SJSA1 (cell line): ENCODE measurements around the gene TSPAN18. TPM values are rescaled to one million over a fixed set of nuclear protein-coding genes. Genes with fewer than 3 reads are reported as not detected.

Experiments
- DNase-seq, 2 experiments: peaks; one replicate each; pipeline ENCODE4 v3.0.0-alpha.2; 2015 to 2020; ENCODE audit warnings: low spot score in 2 of 2, low read depth in 1 of 2
- H3K27ac ChIP-seq: fragments of 250-450 bp; sonication (Bioruptor Pico); 2 replicates; pipeline ENCODE4 v1.5.1; 2020; ENCODE audit warnings: mild to moderate bottlenecking, moderate library complexity
- H3K27me3 ChIP-seq: fragments of 250-450 bp; sonication (Bioruptor Pico); replicated peaks from 2 replicates; pipeline ENCODE4 v1.5.1; 2020; ENCODE audit warnings: mild to moderate bottlenecking, moderate library complexity
- H3K36me3 ChIP-seq: fragments of 250-450 bp; sonication (Bioruptor Pico); 2 replicates; pipeline ENCODE4 v1.5.1; 2020; ENCODE audit warnings: mild to moderate bottlenecking
- H3K4me1 ChIP-seq: fragments of 250-450 bp; sonication (Bioruptor Pico); replicated peaks from 2 replicates; pipeline ENCODE4 v1.6.1; 2021; ENCODE audit warnings: mild to moderate bottlenecking
- H3K4me3 ChIP-seq: fragments of 250-450 bp; sonication (Bioruptor Pico); 2 replicates; pipeline ENCODE4 v1.5.1; 2020; ENCODE audit warnings: mild to moderate bottlenecking
- H3K9me3 ChIP-seq: fragments of 250-450 bp; sonication (Bioruptor Pico); replicated peaks from 2 replicates; pipeline ENCODE4 v1.5.1; 2020; ENCODE audit warnings: mild to moderate bottlenecking
- total RNA-seq: library from RNA; depleted of rRNA; stranded (reverse); fragments of >200 nt; shearing (Covaris generic); gene quantifications from 2 replicates; pipeline ENCODE4 v1.2.3, GENCODE V29; 2014

The TSPAN18 gene
- total RNA-seq, 1 experiment from 2014 or later: 1.9 TPM

DNA sequence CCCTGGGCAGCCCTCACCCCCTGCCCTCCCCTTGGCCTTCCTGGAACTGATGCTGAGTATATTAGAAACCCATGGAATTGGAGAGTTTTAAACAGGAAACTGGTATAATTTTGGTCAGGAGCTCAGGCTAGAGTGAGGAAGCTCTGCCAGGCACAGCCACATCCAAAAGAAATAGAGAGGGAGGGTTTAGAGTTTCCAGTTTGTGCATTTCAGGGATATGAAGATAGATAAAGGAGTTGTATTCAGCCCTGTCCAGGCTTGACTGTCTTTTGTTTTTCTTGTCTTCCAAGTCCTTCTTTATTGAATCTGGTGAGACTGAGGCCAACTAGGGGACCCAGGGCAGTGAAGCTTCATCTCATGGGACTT lies 71.8 kb downstream of the TSPAN18 start:
- Histone ChIP-seq H3K4me3 (no peak overlapping the region), H3K4me1 (no peaks in the 10 kb centered on the region), H3K27ac (no peak overlapping the region), H3K27me3 (peaks cover 24% of the 10 kb centered on the region), H3K36me3 (no peaks in the 10 kb centered on the region), H3K9me3 (no peaks in the 10 kb centered on the region)
- no peak for DNase-seq

DNA sequence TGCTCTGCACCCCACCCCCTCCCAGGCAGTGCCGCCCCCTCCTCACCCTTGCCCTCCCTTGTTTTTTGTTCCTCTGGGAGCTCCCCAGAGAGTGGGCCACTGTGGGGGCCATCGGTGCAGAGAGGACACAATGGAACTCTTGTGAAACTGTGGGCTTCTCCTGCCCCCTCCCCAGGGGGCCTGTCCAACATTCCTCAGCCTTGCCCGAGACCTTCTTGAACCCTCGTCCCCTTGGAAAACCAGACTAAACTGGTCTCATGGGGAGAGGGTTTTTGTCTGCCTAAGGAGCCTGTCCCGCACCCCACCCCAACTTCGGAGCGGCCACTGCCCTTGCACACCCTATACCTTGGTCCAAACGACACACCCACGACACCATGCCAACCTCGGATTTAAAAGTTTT lies 72.2 kb downstream of the TSPAN18 start:
- H3K4me3 ChIP-seq: no peak overlapping the region
- no peak overlapping the region for H3K27ac ChIP-seq
- H3K4me1 ChIP-seq: no peaks in the 10 kb centered on the region
- DNase-seq: no peak
- H3K9me3 ChIP-seq: no peaks in the 10 kb centered on the region
- H3K36me3 ChIP-seq: no peaks in the 10 kb centered on the region
- peaks cover 28% of the 10 kb centered on the region for H3K27me3 ChIP-seq

DNA sequence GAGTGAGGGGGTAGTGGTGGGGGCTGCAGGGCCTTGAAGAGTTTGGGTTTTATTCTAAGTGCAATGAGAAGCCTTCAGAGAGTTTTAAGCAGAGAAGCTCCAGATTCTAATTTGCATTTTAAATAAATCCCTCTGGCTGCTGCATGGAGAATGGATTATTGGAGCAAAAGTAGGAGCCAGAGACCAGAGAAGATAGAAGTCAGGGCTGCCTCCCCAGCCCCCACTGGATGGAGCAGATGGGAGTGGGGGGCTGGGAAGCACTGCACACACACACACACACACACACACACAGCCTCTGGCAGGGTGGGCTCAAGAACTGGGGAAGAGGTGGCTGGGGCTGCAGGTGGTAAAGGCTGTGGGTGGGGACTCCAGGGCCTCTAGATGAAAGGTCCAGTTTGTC lies 75.6 kb downstream of the TSPAN18 start:
- no peak for DNase-seq
- Histone ChIP-seq H3K36me3 (no peaks in the 10 kb centered on the region), H3K9me3 (no peaks in the 10 kb centered on the region), H3K4me3 (no peak overlapping the region), H3K27ac (no peak overlapping the region), H3K4me1 (no peaks in the 10 kb centered on the region), H3K27me3 (peaks cover 36% of the 10 kb centered on the region)

GRCh38 chr11:44803009-44803408 lies 76.2 kb downstream of the TSPAN18 start:
- no peak for DNase-seq
- H3K9me3 ChIP-seq: no peaks in the 10 kb centered on the region
- no peaks in the 10 kb centered on the region for H3K36me3 ChIP-seq
- no peaks in the 10 kb centered on the region for H3K4me1 ChIP-seq
- H3K27me3 ChIP-seq: peaks cover 36% of the 10 kb centered on the region
- no peak overlapping the region for H3K4me3 ChIP-seq
- H3K27ac ChIP-seq: no peak overlapping the region

DNA sequence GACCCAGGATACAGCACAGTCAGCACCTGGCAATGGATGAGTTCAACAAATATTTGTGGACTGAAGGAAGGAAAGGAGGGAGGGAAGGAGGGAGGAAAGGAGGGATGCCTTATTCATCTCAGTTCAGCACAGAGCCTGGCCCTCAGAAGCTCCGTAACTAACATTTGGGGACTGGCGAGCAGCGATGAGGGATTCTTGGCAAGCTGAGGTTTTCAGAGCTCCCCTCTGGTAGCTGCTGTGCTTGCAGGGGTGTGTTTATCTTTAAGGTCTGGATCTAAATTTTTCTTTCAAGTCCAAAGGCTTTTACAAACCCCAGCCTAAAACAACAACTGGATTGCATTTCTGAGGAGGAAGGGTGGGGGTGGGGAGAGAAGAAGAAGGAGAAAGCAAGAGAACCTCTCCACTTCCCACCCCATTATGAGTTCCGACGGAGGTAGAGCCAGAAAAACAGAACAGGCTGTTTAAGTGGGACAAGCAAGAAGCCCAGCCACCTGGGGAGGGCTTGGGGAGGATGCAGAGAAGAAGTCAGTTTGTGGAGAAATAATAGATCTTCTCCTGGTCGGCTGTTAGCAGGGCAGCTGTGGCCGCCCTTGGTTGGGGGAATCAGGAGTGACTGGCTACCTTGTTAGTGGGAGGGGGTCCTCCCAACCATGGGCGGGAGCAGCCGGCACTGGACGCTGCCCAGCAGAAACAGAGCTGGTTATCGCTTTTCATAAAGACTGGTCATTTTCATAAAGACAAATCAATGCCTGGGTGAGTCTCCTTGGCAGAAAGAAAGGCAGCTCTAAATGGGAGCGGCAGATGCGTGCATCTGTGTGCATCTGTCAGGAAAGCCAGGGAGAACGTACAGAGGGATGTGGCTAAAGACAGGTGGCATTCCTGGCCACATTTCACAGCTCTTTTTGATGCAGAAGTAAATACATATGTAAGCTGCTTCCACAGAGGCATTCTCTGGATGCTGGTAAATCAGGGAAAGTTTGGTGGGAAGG lies 78.0 kb downstream of the TSPAN18 start:
- no peak overlapping the region for H3K4me3 ChIP-seq
- H3K36me3 ChIP-seq: no peaks in the 10 kb centered on the region
- H3K4me1 ChIP-seq: no peaks in the 10 kb centered on the region
- no peaks in the 10 kb centered on the region for H3K9me3 ChIP-seq
- H3K27me3 ChIP-seq: peaks cover 36% of the 10 kb centered on the region
- no peak for DNase-seq
- H3K27ac ChIP-seq: no peak overlapping the region

GRCh38 chr11:44805596-44805995 lies 78.8 kb downstream of the TSPAN18 start:
- H3K4me3 ChIP-seq: no peak overlapping the region
- no peaks in the 10 kb centered on the region for H3K9me3 ChIP-seq
- H3K4me1 ChIP-seq: no peaks in the 10 kb centered on the region
- H3K27me3 ChIP-seq: peaks cover 32% of the 10 kb centered on the region
- no peak for DNase-seq
- no peak overlapping the region for H3K27ac ChIP-seq
- no peaks in the 10 kb centered on the region for H3K36me3 ChIP-seq

GRCh38 chr11:44808053-44808753 lies 81.4 kb downstream of the TSPAN18 start:
- H3K4me1 ChIP-seq: no peaks in the 10 kb centered on the region
- H3K27ac ChIP-seq: no peak overlapping the region
- no peak overlapping the region for H3K4me3 ChIP-seq
- DNase-seq: no peak
- no peaks in the 10 kb centered on the region for H3K36me3 ChIP-seq
- peaks cover 21% of the 10 kb centered on the region for H3K27me3 ChIP-seq
- no peaks in the 10 kb centered on the region for H3K9me3 ChIP-seq

DNA sequence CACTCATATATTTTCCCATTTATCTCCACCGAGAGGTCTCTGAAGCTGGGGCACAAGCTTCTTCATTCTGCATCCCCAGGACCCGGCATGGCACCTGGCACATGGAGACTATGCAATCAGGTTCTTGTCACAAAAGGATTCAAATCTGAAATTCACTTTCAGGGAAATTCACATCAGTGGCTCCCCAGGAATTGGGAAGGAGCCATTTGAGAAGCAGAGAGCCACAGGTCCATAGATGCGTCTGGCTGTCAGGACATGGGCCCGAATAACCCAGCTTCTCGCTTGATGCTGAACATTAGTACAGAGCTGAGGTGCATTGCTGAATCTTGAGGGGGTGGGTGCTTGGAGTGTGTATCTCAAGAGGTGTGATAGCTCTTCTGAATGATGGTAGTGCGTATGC lies 82.5 kb downstream of the TSPAN18 start:
- DNase-seq: no peak
- Histone ChIP-seq H3K27ac (no peak overlapping the region), H3K9me3 (no peaks in the 10 kb centered on the region), H3K4me3 (no peak overlapping the region), H3K36me3 (no peaks in the 10 kb centered on the region), H3K27me3 (peaks cover 11% of the 10 kb centered on the region; the same call in 1 of the 2 replicates), H3K4me1 (no peaks in the 10 kb centered on the region)

GRCh38 chr11:44811841-44812448 lies 85.2 kb downstream of the TSPAN18 start:
- no peak overlapping the region for H3K27ac ChIP-seq
- no peaks in the 10 kb centered on the region for H3K36me3 ChIP-seq
- peaks cover 4% of the 10 kb centered on the region for H3K9me3 ChIP-seq
- peaks cover 5% of the 10 kb centered on the region; the same call in 1 of the 2 replicates for H3K27me3 ChIP-seq
- no peak overlapping the region for H3K4me3 ChIP-seq
- DNase-seq: no peak
- H3K4me1 ChIP-seq: no peaks in the 10 kb centered on the region

DNA sequence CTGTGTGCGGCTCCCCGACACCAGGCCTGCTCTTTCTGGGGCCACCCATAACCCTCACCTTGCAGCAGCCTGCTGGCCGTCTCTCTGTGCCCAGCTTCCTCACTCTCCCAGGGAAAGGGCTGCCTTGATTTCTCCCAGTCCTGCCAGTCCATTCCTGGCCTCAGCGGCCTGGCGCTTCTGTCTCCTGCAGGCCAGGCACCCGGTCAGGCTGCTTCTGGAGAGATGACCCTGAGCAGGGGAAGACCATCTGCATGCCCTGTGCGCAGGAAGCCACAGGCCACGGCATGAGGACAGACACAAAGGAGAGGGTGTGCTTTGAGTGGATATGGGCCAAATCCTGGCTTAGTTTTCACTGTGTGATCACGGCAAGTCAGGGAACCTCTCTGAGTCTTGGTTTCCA lies 86.2 kb downstream of the TSPAN18 start:
- no peak overlapping the region for H3K4me3 ChIP-seq
- H3K9me3 ChIP-seq: peaks cover 11% of the 10 kb centered on the region
- H3K4me1 ChIP-seq: 0 out of 2 replicates have a peak, but pooled peaks cover 5% of the 10 kb centered on the region
- no peak overlapping the region for H3K27ac ChIP-seq
- DNase-seq: no peak
- H3K36me3 ChIP-seq: no peaks in the 10 kb centered on the region
- peaks cover 5% of the 10 kb centered on the region; the same call in 1 of the 2 replicates for H3K27me3 ChIP-seq

GRCh38 chr11:44813401-44813800 lies 86.6 kb downstream of the TSPAN18 start:
- H3K4me3 ChIP-seq: no peak overlapping the region
- no peak for DNase-seq
- 0 out of 2 replicates have a peak, but pooled peaks cover 5% of the 10 kb centered on the region for H3K4me1 ChIP-seq
- 0 out of 2 replicates have a peak, but pooled peaks cover 5% of the 10 kb centered on the region for H3K27me3 ChIP-seq
- no peak overlapping the region for H3K27ac ChIP-seq
- H3K9me3 ChIP-seq: peaks cover 11% of the 10 kb centered on the region
- no peaks in the 10 kb centered on the region for H3K36me3 ChIP-seq

DNA sequence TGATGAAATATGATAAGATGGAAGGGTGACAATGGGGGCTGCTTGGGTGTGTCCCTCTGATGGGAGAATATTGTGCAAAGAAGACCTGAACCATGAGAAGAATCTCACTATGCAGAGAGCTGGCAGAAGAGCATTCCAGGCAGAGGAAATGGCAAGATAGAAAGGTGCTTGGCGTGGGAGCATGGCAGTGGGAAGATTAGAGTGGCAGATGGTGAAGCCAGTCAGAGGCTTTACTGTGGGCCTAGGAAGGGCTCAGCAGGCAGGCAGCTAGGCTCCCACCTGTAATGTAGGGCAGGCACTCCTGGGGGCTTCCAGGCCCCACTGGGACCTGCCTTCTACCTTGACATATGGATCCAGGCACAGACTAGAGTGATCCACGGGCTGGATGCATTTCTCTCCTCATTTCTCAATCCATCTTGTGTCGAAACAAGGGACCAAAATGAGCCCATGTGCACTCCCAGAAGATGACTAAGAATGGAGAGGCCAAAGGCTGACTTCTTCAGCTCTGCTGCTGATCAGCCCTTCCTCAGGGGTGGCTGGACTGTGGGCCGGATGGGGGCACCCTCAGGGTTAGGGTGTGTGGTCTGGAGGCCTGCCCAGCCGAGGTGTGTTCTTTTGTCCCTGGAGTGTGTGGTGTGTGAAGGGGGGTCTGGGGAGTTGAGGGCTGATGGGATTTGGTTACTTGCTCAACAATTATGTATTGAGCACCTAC lies 88.3 kb downstream of the TSPAN18 start:
- H3K4me3 ChIP-seq: no peak overlapping the region
- H3K9me3 ChIP-seq: peaks cover 11% of the 10 kb centered on the region
- 0 out of 2 replicates have a peak, but pooled peaks cover 5% of the 10 kb centered on the region for H3K4me1 ChIP-seq
- no peak for DNase-seq
- H3K27me3 ChIP-seq: no peaks in the 10 kb centered on the region
- H3K27ac ChIP-seq: no peak overlapping the region
- no peaks in the 10 kb centered on the region for H3K36me3 ChIP-seq

DNA sequence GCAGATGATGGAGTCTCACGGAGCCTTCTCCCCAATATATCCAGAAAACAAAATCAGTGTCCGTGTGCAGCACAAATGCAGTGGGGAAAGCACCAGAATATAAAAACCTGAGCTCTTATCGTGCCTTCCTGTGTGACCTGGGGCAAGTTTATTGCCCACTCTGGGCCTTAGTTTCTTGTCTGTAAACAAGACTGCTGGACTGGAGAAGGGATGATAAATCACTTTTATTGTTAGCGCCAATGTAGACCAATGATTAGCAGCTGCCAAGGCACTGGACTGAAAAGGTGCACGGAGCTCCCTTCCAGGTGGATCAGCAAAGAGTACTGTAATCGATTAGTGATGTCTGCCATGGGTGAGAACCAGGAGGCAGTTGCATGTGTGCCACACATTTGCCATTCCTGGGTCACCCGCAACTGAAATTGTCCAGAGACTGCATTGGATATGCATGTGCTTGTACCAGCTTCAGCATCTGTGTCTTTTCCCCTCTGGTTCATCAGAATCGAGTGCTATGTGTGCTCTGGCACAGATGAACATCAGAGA lies 89.2 kb downstream of the TSPAN18 start:
- H3K9me3 ChIP-seq: peaks cover 11% of the 10 kb centered on the region
- H3K27me3 ChIP-seq: no peaks in the 10 kb centered on the region
- no peak overlapping the region for H3K27ac ChIP-seq
- H3K4me3 ChIP-seq: no peak overlapping the region
- 0 out of 2 replicates have a peak, but pooled peaks cover 5% of the 10 kb centered on the region for H3K4me1 ChIP-seq
- DNase-seq: no peak
- no peaks in the 10 kb centered on the region for H3K36me3 ChIP-seq
